Activated CD4-positive, alpha-beta T cell treated with anti-CD3 and anti-CD28 coated beads, Interleukin-2, amount 50 U/mL, for 1 hour (primary cell): Measurements from ENCODE around the gene LSM3.
A peak's percentile ranks its signal among the peaks of the same experiment; 100 is the strongest.

Experiments used
- DNase-seq: peaks from one replicate; pipeline ENCODE4 v3.0.0-alpha.2; 2020

The LSM3 gene

GRCh38 chr3:14143271-14144225, 35.1 kb upstream of the LSM3 start:
- no peak for DNase-seq

- DNase-seq, result peak; percentile 59
These were observed 34.1 kb upstream of the LSM3 start for GRCh38 chr3:14144423-14145075.

- no peak for DNase-seq
These were observed 33.4 kb upstream of the LSM3 start for GRCh38 chr3:14145236-14145635.

GRCh38 chr3:14145670-14146380, 32.8 kb upstream of the LSM3 start:
- no peak for DNase-seq

GRCh38 chr3:14146381-14147065, 32.1 kb upstream of the LSM3 start:
- no peak for DNase-seq

GRCh38 chr3:14147066-14147435, 31.6 kb upstream of the LSM3 start:
- no peak for DNase-seq

- no peak for DNase-seq
These were observed 31.0 kb upstream of the LSM3 start for GRCh38 chr3:14147617-14148016.

GRCh38 chr3:14148041-14148985, 30.3 kb upstream of the LSM3 start:
- DNase-seq, result no peak

GRCh38 chr3:14150078-14150477, 28.5 kb upstream of the LSM3 start:
- no peak for DNase-seq

- DNase-seq, result no peak
These were observed 28.0 kb upstream of the LSM3 start for GRCh38 chr3:14150491-14151230.

GRCh38 chr3:14151471-14152083, 27.0 kb upstream of the LSM3 start:
- DNase-seq, result no peak

GRCh38 chr3:14152233-14152962, 26.2 kb upstream of the LSM3 start:
- DNase-seq, result no peak

- DNase-seq, result no peak
These were observed 25.7 kb upstream of the LSM3 start for GRCh38 chr3:14152963-14153355.

- no peak for DNase-seq
These were observed 25.0 kb upstream of the LSM3 start for GRCh38 chr3:14153663-14154062.

- no peak for DNase-seq
These were observed 24.3 kb upstream of the LSM3 start for GRCh38 chr3:14154276-14154675.

GRCh38 chr3:14154895-14155440, 23.6 kb upstream of the LSM3 start:
- no peak for DNase-seq

GRCh38 chr3:14156201-14156600, 22.4 kb upstream of the LSM3 start:
- no peak for DNase-seq

GRCh38 chr3:14156843-14157561, 21.6 kb upstream of the LSM3 start:
- no peak for DNase-seq

- no peak for DNase-seq
These were observed 20.7 kb upstream of the LSM3 start for GRCh38 chr3:14157951-14158350.
